ENCODE measurements around the gene PLEKHD1. TPM values are rescaled to one million over a fixed set of nuclear protein-coding genes. Genes with fewer than 3 reads are reported as not detected.

The PLEKHD1 gene
- total and polyA plus RNA-seq, 9 of the 15 experiments (the other 6 are each of a cell fraction or from before 2014, with no cell fraction given): not detected

DNA sequence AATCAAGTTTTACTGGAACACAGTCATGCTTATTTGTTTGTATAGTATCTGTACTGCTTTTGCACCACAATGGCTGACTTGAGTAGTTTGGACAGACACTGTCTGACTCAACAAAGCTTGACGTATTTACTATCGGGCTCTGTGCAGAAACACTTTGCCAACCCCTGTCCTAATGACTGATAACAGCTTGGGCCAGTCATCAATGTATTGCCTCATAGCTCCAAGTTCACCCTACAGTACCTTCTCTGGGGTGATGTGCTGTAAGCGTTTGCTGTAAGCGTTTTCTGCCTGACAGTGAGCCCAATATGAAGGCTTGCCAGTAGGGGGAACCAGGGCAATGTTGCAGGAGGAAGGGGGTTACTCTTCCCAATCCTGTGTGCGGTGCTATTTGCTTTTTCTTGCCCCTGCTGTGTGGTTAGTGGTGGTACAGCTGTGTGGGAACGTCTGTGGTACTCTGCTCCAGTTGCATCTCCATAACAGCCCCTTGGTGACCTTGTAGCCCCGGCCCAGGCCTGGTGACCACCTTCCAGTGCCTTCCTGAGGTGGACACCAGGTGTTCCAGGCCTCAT, 95.6 kb downstream of the PLEKHD1 start (continued):
- TF ChIP-seq FOXA3 (CRISPR knock-in tag; conservative IDR thresholded peaks at IDR 0.05 in 1 of 2, IDR thresholded peaks at IDR 0.05 in 1 of 2) (no peak), HIVEP1 (CRISPR knock-in tag; IDR thresholded peaks at IDR 0.05) (no peak), CBFA2T3 (IDR thresholded peaks at IDR 0.05) (peak; percentile 82), ZNF140 (CRISPR knock-in tag; IDR thresholded peaks at IDR 0.05) (no peak), ZNF766 (CRISPR knock-in tag; conservative IDR thresholded peaks at IDR 0.05) (0 out of 2 replicates have a peak, but pooled peaks have one; percentile 37), MTA3 (IDR thresholded peaks at IDR 0.05; ENCODE audit: borderline replicate concordance) (no peak), TEAD2 (tag; IDR thresholded peaks at IDR 0.05) (no peak), ZNF583 (CRISPR knock-in tag; IDR thresholded peaks at IDR 0.05) (no peak), KAT8 (IDR thresholded peaks at IDR 0.05; ENCODE audit: low read depth) (no peak), CEBPB (tag; IDR thresholded peaks at IDR 0.05) (peak; percentile 97), DIDO1 (tag; IDR thresholded peaks at IDR 0.05; ENCODE audit: low read depth) (no peak), HNRNPK (IDR thresholded peaks at IDR 0.05; ENCODE audit: low read depth, low read length, poor library complexity, severe bottlenecking) (no peak), ZNF699 (CRISPR knock-in tag; IDR thresholded peaks at IDR 0.05; ENCODE audit: insufficient replicate concordance) (no peak), ZNF134 (CRISPR knock-in tag; conservative IDR thresholded peaks at IDR 0.05) (no peak), ZC3H11A (IDR thresholded peaks at IDR 0.05; ENCODE audit: low read depth, low read length) (no peak), GABPA (tag; conservative IDR thresholded peaks at IDR 0.05; ENCODE audit: low read depth) (no peak), RAD51 (IDR thresholded peaks at IDR 0.05; ENCODE audit: borderline replicate concordance, low read depth) (no peak), MTA1 (IDR thresholded peaks at IDR 0.05; ENCODE audit: borderline replicate concordance) (no peak), NR2C1 (IDR thresholded peaks at IDR 0.05) (no peak), NR2C1 (tag; IDR thresholded peaks at IDR 0.05) (no peak), ZNF551 (CRISPR knock-in tag; IDR thresholded peaks at IDR 0.05) (no peak)
- TF ChIP-seq, protein P1, sequence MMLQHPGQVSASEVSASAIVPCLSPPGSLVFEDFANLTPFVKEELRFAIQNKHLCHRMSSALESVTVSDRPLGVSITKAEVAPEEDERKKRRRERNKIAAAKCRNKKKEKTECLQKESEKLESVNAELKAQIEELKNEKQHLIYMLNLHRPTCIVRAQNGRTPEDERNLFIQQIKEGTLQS (IDR thresholded peaks at IDR 0.05): peak; percentile 88
- TF ChIP-seq, protein P1 (CRISPR knock-in tag; conservative IDR thresholded peaks at IDR 0.05): no peak
- TF ChIP-seq, protein P2, sequence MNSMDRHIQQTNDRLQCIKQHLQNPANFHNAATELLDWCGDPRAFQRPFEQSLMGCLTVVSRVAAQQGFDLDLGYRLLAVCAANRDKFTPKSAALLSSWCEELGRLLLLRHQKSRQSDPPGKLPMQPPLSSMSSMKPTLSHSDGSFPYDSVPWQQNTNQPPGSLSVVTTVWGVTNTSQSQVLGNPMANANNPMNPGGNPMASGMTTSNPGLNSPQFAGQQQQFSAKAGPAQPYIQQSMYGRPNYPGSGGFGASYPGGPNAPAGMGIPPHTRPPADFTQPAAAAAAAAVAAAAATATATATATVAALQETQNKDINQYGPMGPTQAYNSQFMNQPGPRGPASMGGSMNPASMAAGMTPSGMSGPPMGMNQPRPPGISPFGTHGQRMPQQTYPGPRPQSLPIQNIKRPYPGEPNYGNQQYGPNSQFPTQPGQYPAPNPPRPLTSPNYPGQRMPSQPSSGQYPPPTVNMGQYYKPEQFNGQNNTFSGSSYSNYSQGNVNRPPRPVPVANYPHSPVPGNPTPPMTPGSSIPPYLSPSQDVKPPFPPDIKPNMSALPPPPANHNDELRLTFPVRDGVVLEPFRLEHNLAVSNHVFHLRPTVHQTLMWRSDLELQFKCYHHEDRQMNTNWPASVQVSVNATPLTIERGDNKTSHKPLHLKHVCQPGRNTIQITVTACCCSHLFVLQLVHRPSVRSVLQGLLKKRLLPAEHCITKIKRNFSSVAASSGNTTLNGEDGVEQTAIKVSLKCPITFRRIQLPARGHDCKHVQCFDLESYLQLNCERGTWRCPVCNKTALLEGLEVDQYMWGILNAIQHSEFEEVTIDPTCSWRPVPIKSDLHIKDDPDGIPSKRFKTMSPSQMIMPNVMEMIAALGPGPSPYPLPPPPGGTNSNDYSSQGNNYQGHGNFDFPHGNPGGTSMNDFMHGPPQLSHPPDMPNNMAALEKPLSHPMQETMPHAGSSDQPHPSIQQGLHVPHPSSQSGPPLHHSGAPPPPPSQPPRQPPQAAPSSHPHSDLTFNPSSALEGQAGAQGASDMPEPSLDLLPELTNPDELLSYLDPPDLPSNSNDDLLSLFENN (IDR thresholded peaks at IDR 0.05; ENCODE audit: low read depth in 2 of 2, low read length in 2 of 2): no peak
- TF ChIP-seq, protein P3, sequence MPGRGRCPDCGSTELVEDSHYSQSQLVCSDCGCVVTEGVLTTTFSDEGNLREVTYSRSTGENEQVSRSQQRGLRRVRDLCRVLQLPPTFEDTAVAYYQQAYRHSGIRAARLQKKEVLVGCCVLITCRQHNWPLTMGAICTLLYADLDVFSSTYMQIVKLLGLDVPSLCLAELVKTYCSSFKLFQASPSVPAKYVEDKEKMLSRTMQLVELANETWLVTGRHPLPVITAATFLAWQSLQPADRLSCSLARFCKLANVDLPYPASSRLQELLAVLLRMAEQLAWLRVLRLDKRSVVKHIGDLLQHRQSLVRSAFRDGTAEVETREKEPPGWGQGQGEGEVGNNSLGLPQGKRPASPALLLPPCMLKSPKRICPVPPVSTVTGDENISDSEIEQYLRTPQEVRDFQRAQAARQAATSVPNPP (IDR thresholded peaks at IDR 0.05; ENCODE audit: borderline replicate concordance, insufficient read depth, insufficient read length): no peak
- TF ChIP-seq, protein P4, sequence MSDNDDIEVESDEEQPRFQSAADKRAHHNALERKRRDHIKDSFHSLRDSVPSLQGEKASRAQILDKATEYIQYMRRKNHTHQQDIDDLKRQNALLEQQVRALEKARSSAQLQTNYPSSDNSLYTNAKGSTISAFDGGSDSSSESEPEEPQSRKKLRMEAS (CRISPR knock-in tag; IDR thresholded peaks at IDR 0.05): no peak

Measured in K562 (cell line).